ENCODE measurements around the gene ZCCHC9. TPM values are rescaled to one million over a fixed set of nuclear protein-coding genes. Genes with fewer than 3 reads are reported as not detected.

ZCCHC9 gene
- total and polyA plus RNA-seq, 8 donors: 21.3 to 43.1 (median 40.3) TPM

- no peaks in the 10 kb centered on the region for H3K36me3 ChIP-seq
- no peak overlapping the region for H3K4me3 ChIP-seq
- no peaks in the 10 kb centered on the region for H3K9me3 ChIP-seq
- no peaks in the 10 kb centered on the region for H3K27me3 ChIP-seq
- intact Hi-C loops (cut with DNase I): no loop called here
- TF ChIP-seq CTCF (IDR thresholded peaks at IDR 0.05): no peak
- no peak for ATAC-seq
- H3K27ac ChIP-seq: no peak overlapping the region
- no peaks in the 10 kb centered on the region for H3K4me1 ChIP-seq
- DNase-seq: no peak
Observed at GRCh38 chr5:81353189-81353588, 51.8 kb downstream of the ZCCHC9 start.

GRCh38 chr5:81354093-81354492 is 52.7 kb downstream of the ZCCHC9 start:
- ATAC-seq (no peak), DNase-seq (no peak)
- Histone ChIP-seq H3K27me3 (no peaks in the 10 kb centered on the region), H3K36me3 (no peaks in the 10 kb centered on the region), H3K4me3 (no peak overlapping the region), H3K9me3 (no peaks in the 10 kb centered on the region), H3K4me1 (no peaks in the 10 kb centered on the region), H3K27ac (no peak overlapping the region)
- no peak for TF ChIP-seq CTCF (IDR thresholded peaks at IDR 0.05)
- intact Hi-C loops (cut with DNase I): no loop called here

GRCh38 chr5:81355291-81356251 is 54.2 kb downstream of the ZCCHC9 start:
- H3K27ac ChIP-seq: no peak overlapping the region
- no peak for DNase-seq
- H3K4me3 ChIP-seq: no peak overlapping the region
- no peaks in the 10 kb centered on the region for H3K4me1 ChIP-seq
- ATAC-seq: no peak
- no peaks in the 10 kb centered on the region for H3K27me3 ChIP-seq
- H3K36me3 ChIP-seq: no peaks in the 10 kb centered on the region
- no peaks in the 10 kb centered on the region for H3K9me3 ChIP-seq
- intact Hi-C loops (cut with DNase I): no loop called here
- no peak for TF ChIP-seq CTCF (IDR thresholded peaks at IDR 0.05)

- no peak overlapping the region for H3K27ac ChIP-seq
- H3K36me3 ChIP-seq: no peaks in the 10 kb centered on the region
- intact Hi-C loops (cut with DNase I): no loop called here
- no peak overlapping the region for H3K4me3 ChIP-seq
- H3K9me3 ChIP-seq: no peaks in the 10 kb centered on the region
- no peak for DNase-seq
- no peak for TF ChIP-seq CTCF (IDR thresholded peaks at IDR 0.05)
- ATAC-seq: no peak
- H3K4me1 ChIP-seq: no peaks in the 10 kb centered on the region
- no peaks in the 10 kb centered on the region for H3K27me3 ChIP-seq
Observed at GRCh38 chr5:81359108-81359507, 57.7 kb downstream of the ZCCHC9 start.

GRCh38 chr5:81359881-81360280 is 58.5 kb downstream of the ZCCHC9 start:
- intact Hi-C loops (cut with DNase I): no loop called here
- no peak for DNase-seq
- Histone ChIP-seq H3K27ac (no peak overlapping the region), H3K36me3 (no peaks in the 10 kb centered on the region), H3K27me3 (no peaks in the 10 kb centered on the region), H3K9me3 (no peaks in the 10 kb centered on the region), H3K4me1 (no peaks in the 10 kb centered on the region), H3K4me3 (no peak overlapping the region)
- TF ChIP-seq CTCF (IDR thresholded peaks at IDR 0.05): no peak
- ATAC-seq: no peak

Measured in left lung (tissue), 10 donors.